HG02678 (cell line): Measurements from ENCODE around the gene RASAL2.
"Not testable (repeated sequence)": the region's sequence is repeated elsewhere in the genome, so short reads cannot be mapped to it uniquely, and the experiment has no call there.

ENCODE experiments used
- ATAC-seq: cut with Tn5 transposase; IDR thresholded peaks from one replicate; pipeline ENCODE4 v1.9.1; 2021; ENCODE audit warnings: mild to moderate bottlenecking, moderate library complexity; ENCODE audit not compliant: unreplicated experiment

Gene RASAL2

DNA sequence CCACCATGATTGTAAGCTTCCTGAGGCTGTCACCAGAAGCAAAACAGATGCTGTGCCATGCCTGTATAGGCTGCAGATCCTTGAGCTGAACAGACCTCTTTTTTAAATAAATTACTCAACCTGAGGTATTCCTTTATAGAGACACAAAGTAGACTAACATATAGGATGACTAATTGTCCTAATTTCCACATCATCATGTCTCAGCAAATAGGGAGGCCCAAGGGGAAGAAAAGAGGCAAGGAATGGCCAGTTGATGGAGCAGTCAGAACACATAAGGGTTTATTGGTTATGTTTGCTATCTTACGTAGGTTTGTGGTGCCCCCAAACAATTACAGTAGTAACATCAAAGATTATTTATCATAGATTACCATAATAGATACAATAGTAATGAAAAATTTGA is 126.2 kb downstream of the RASAL2 start:
- ATAC-seq = no peak

DNA sequence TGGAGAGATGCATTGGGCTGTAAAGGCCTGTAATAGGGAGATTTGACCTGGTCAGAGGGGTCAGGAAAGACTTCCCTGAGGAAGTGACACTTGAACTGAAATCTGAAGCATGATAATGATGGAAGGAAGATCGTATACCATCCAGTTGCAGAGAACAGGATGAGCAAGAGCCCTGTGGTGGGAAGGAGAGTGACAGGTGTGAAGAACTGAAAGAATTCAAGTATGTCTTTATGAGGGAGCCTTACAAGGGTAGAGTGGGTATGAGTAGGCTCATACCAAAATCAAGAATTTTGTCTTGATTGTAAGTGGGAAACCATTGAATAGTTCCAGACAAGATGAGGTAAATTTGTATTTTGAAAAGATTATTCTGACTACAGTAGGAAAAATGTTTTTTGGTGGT is 129.4 kb downstream of the RASAL2 start:
- ATAC-seq = no peak

DNA sequence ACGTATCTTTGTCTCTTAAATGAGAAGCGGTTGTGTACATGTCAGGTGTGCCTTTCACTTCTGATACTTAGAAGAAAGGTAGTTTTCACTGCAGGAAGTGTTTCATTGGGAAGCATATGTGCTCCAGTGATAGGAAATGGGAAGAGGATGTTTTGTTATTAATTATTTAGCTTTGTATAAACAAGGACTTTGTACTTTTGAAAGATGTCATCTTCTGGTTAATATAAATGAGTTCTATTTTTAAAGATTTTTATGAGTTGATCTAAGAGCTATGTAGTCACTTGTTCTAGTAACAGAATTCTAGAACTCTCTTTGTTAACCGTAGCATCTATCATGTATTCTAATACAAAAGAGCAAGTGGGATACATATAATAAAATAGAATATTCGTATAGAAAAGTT is 130.5 kb downstream of the RASAL2 start:
- no peak for ATAC-seq

DNA sequence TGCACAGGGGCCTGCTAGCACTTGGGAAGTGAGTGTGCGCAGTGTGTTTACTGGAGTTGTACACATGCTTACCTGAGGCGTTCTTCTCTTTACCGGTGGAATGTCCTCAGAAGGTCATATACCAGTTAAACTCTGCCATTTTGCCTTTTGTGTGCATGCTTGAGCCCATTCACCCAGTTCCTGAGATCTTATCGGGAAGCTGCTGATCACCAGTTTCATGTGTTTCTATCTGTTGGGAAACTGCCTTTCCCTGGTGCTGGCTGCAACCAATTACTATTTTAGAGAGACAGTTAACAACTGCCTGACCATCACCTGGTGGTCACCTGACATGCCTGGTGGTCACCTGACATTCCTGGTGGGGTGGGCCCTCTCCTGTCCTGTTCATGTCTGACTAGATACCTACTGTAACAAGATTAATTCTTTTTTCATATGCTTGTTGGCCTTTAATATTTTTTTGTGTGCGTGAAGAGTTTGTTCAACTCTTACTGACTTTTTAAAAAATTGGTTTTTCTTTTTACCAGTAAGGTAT is 137.0 kb downstream of the RASAL2 start:
- ATAC-seq = no peak

DNA sequence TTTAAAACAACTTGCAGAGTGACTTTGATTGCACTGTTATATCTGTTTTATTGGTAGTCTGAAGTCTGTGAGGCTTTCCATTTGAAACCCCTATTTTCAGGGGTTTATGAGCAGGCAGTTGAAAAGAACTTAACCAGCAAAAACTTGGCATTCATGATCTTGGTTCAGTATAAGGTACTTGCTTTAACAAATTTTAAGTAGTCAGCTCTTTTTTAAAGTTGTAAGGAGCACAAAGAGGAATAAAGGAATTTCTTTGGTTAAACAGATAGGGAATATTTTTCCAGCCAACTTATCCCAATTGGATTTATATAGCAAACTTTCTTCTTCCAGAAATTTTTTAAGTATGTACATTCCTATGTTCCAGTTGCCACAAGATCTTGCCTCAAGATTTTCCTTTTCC is 138.2 kb downstream of the RASAL2 start:
- ATAC-seq = no peak

DNA sequence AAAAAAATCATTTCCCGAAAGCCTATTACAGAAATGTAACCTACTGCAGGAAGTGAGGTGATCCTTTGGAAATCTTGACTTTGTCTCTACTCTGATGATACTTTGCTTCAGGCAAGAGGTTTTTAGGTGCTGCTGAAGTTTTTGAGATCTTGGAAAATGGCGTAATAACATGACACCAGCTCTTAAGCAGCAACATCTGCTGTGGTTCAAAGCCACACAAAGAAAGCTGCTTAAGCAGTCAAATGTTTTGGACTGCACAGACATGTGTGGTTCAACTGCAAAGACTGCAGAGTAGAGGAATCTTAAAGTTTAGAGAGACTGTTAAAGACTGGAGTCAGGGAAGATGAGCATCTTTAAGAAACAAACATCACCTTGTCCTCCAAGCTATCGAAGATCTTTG is 139.0 kb downstream of the RASAL2 start:
- no peak for ATAC-seq

DNA sequence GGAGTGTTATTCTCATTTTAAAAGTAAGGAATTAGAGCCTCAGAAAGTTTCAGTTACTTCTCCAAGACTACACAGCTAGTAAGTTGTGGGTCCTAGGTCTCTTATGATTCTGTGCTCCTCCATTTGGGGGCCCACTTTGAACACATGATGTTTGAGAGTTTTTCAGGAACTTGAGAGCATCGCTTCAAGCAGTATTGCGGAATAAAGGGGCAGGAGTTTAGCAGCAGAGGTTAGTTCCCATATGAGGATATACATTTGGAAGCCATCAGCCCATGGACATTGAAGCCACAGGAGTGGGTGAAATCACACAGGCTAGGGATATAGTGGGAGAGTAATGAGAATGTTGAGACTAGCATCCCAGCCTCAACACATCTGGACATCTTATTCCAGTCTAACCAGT is 143.2 kb downstream of the RASAL2 start:
- no peak for ATAC-seq

DNA sequence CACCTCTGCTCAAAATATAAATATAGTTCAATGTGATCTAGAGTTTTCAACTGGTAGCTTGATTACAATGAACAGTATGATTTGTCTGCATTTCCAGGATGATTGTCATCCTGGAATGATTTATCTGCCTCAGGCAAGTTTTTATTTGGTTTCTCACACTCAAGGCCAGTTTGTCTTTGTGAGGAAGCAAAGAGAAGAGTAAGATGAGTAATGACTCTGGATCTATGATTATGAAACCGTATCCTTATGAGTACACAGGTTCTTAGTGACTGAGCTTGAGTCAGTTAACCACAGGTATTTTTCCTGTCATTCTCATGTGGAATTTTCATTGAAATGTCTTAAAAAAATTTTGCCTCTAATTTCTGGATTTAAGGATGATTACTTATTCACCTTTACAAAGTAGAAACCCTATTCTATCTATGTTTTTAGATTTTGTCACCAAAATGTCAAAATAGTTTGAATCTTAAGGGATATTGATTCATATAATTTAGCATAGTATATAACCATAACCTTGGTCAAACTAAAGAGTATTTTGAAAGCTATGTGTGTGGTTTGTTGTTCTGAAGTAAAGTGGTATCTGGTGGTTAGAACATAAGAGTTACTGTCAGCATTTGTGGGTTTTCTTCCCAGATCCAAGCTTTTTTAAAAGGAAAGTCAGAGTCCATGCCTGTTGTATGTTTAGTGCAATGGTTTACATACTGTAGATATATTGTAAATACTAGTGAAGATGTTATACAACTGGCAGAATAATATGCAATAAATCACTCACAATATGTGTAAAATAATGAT is 145.0 kb downstream of the RASAL2 start:
- no peak for ATAC-seq

DNA sequence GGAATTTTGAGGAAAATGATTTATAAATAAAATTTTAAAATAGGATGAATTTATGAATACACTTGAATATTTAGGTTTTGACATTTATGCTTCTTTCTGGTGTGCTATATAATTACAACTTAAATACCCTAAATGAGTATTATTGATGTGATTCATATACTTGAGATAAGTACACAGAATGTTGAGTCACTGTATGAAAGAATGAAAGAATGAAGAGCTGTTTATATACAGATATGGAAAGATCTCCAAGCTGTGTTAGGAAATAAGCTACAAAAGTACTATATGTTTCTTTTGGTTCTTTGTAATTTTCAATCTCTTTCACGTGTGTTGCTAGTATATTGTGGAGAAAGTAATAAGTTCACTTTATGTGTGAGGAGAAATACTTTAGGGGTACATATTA is 147.2 kb downstream of the RASAL2 start:
- no peak for ATAC-seq

DNA sequence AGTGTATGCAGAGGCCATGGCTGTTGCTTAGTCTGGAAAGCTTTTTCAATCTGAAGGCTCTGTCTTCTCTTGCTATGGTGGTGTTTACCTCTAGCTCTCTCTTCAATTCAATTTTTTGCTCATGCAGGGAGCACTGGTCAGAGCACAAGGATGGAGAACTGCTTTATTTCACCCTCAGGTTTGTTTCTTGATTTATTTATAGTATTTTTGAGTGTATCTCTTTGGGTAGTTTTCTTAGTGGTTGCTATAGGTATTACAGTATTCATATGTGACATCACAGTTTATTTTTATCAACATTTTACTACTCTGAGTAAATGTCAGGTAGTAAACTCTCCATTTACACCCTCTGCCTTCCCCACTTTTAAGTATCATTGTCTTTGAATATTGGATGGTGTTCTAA is 147.9 kb downstream of the RASAL2 start:
- no peak for ATAC-seq

DNA sequence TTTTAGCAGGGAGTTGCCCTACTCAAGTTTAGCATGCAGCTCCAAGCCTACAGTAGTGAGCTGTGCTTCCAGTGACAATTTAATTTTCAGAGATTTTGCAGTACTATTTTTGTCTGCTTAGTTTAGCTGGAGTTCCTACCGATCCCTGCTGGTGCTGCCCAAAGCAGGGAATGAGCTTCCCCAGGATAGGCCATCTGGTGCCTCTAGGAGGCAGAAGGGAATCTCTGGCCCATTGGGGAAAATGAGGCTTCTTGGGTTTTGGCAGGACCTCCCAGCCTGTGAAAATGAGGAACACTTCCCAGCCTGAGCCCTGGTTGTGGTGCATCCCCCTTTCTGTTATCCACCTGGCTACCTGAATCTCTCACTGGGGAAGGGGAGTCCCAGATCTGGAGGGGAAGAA is 149.2 kb downstream of the RASAL2 start:
- ATAC-seq = no peak

DNA sequence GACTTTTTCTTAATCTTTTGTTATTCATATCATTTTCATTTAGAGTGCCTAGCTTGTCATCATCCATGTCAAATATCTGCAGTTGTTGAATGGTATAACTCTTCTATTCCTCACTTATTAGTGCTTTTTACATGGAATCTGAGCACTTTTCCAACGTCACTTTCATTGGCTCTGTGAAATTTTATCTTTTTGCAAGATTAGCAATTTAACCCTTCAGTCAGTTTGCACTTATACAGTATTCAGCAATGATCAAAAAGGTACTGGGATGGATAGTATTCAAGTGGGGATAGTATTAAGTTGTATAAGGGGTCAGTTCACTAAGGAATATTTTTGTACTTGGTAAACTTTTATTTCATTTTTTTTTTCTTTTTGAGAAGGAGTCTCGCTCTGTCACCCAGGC is 150.0 kb downstream of the RASAL2 start:
- no peak for ATAC-seq

DNA sequence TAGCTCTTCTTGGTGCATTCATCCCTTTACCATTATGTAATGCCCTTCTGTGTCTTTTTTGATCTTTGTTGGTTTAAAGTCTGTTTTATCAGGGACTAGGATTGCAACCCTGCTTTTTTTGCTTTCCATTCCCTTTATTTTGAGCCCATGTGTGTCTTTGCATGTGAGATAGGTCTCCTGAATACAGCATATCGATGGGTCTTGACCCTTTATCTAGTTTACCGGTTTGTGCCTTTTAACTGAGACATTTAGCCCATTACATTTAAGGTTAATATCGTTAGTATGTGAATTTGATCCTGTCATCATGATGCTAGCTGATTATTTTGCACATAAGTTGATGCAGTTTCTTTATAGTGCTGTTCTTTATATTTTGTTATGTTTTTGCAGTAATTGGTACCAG is 154.4 kb downstream of the RASAL2 start:
- ATAC-seq = not testable (repeated sequence)

DNA sequence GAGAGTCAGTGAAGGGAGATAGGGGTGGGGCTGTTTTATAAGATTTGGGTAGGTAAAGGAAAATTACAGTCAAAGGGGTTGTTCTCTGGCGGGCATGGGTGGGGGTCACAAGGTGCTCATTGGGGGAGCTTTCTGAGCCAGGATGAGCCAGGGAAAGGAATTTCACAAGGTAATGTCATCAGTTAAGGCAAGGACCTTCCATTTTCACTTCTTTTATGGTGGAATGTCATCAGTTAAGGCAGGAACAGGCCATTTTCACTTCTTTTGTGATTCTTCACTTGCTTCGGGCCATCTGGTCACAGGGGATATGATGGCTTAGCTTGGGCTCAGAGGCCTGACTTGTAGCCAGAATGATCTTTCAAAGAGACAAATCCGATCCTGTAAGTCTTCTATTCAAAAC is 159.7 kb downstream of the RASAL2 start:
- not testable (repeated sequence) for ATAC-seq

DNA sequence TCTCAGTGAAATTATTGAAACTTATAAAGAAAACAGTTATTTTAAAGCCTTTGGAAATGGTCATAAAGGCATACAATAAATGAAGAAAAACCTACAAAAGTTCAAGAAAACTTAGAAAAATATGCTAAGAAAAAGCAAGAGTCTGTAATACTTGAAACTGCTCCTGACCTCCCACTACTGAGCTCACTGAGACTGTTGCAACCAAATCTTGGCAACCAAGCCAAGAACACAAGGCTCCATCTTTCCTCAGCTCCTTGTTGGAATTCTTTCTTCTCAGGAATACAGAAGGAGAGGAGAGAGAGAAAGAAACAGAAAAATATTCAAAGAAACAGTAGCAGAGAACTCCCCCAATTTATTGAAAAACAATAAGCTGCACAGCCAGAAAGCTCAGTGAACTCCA is 160.5 kb downstream of the RASAL2 start:
- no peak for ATAC-seq

DNA sequence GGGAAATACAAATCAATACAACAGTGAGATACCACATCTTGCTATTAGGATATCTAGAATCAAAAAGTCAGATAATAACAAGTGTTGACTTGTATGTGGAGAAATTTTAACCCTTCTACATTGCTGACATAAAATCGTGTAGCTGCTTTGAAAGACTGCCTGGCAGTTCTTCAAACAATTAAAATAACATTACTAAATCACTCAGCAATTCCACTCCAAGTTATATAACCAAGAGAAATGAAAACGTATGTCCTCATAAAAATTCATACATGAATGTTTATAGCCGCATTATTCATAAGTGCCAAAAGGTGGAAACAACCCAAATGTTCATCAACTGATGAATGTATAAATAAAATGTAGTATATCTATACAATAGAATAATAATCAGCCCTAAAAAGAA is 164.6 kb downstream of the RASAL2 start:
- ATAC-seq = no peak

DNA sequence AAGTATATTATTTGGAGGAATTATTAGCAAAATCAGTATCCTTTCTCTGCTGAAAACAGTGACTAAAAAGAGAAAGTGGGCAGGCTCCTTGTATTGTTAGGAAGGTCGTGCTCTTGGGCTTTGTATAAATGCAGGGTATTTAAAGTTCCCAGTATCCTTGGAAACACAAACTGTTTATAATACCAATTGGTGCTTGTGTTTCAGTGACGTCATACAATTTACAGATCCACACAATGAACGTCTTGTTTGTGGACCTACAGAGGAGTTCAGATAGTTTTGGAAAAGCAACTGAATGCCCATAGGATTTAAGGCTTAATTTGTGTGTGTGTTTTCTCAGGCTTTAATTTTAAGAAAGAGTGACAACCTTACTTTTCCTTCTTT is 168.2 kb downstream of the RASAL2 start:
- no peak for ATAC-seq

DNA sequence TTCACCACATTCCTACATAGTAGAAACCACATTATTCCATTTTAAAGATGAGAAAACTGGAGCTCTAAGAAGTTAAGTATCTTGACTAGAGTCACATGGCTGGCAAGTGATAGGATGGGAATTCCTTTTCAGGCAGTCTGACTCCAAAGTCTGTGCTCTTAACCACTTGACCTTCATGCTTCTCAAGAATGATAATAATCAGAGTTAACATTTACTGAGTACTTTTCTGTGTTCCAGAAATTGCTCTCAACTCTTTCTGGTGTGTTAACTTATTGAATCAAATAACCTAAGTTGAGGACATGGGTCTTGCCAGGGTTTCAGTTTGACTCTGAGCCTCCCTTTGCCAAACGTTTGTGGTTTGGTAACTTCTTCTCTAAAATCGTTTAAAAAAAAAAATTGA is 169.4 kb downstream of the RASAL2 start:
- no peak for ATAC-seq

DNA sequence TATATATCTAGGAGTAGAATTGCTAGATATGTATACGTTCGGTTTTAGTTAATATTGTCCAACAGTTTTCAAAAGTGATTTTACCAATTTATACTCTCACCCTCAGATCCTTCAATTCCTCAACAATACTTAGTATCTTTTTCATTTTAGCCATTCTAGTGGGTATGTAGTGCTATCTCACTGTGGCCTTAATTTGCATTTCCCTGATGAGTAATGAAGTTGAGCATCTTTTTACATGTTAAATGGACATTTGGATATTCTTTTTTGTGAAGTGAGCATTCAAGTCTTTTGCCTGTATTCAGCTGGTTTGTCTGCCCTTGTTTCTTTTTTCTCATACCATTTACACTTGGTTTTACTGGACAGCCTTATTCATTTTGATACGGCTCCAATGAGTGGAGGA is 172.2 kb downstream of the RASAL2 start:
- ATAC-seq = no peak

DNA sequence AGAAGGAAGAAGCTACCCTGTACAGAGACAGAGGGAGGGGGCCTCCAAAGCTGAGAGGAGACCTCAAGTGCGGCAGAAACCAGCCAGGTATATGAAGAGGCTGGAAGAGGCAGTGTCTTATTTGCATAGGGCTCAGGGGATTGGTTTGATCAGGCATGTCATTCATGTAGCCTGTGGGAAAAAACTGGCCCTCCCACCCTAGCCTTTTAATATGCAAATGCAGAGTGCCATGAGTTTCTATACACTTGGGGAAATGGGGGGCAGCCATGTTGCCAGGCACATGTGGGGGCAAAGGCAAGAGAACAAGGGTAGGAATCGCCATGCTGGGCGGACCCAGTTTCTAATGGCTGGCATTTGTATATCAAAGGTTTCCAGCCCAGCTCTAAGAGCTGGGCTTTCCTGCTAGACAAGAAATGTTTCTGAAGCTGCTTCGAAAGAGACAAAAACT is 172.7 kb downstream of the RASAL2 start:
- ATAC-seq = no peak

DNA sequence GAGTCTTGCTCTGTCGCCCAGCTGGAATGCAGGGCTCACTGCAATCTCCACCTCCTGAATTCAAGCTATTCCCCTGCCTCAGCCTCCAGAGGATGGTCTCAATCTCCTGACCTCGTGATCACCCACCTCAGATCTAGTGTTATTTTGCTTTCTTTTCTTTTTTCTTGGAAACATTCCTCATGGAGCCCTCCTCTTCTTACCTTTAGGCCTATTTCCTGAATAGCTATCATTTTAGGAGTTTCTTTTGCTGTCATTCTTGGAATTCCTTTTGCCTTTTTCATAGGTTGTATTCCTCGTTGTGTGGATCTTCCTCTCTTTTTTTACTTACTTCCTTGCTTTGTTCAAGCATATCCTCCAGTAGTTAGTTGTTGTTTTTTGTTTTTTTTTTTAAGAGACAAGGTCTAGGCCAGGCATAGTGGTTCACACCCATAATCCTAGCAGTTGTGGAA is 173.8 kb downstream of the RASAL2 start:
- no peak for ATAC-seq

DNA sequence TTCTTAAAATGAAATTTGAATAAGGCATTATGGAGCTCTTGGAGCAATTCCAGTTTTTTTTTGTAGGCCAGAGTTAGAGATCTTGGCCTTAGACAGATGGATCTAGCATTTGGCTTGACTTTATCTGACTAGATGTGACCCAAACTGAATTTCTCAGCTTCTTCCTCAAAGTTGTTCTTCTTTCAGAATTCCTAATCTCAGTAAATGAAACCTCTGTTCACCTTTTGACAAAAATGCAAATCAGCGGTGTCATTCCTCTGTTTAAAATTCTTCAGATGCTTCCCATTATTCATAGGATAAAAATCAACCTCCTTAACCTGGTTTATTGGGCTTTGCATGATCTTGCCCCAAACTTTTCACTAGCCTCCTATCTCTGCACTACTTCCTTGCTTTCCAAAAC is 177.6 kb downstream of the RASAL2 start:
- ATAC-seq = no peak
